ENCODE results near the gene HECTD4. TPM values are rescaled to one million over a fixed set of nuclear protein-coding genes. Genes with fewer than 3 reads are reported as not detected.
A peak's percentile ranks its signal among the peaks of the same experiment; 100 is the strongest.

HECTD4 gene
- total RNA-seq, 1 donor from 2014 or later: 34.8 TPM

DNA sequence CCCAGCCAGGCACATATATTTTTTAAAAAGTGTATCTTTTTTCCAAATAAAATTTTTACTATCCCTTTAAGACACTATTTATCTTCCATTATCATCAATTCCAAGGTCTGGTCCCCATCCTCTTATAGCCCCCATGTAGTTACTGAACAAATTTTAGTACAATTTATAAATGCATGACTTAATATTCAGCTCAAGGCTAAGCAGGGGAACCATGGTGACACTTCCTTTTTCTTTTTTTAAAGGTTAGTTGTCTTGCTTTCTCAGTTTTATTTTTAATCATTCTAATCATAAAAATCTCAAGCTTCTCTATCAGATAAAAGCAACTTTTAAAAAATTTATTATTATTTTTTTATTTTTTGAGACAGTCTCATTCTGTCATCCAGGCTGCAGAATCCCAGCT is 164.6 kb downstream of the HECTD4 start:
- DNase-seq (ENCODE audit: low spot score) (no peak), ATAC-seq (no peak)

DNA sequence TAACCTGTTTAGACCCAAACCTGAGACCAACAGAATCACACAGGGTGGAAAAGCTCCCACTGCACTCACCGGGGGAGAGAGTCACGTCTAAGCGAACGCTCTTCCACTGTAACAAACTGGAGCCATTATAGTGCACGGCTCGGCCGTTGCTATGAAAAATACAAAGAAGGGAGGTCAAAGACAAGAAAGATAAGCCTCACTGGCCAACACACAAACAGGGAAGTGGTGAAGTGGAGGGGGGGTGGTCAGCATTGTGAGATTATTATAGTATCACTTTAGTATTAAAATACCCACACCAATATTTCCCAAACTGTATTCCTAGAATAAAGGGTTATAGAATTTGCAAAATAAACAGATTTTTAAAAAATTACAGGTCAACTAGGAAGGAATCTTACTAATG is 166.0 kb downstream of the HECTD4 start:
- no peak for DNase-seq (ENCODE audit: low spot score)
- ATAC-seq: no peak

DNA sequence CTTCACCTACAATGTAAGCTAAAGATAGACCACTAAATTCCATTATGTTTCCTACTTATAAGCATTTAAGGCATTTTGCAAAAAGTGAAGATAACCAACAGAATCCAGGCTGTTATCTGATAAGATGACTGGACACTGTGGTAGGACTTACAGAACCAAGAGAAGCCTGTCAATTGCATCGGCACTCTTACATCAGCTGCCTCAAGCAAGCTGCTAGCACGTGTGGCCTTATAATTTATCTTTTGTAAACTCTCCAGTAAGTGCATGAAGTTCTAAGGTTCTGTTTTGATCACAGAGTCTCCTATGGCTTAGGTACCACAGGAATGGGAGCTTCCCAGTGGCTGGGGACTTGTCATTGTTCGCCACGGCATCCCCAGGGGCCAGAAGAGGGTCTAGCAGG is 168.2 kb downstream of the HECTD4 start:
- no peak for DNase-seq (ENCODE audit: low spot score)
- no peak for ATAC-seq

DNA sequence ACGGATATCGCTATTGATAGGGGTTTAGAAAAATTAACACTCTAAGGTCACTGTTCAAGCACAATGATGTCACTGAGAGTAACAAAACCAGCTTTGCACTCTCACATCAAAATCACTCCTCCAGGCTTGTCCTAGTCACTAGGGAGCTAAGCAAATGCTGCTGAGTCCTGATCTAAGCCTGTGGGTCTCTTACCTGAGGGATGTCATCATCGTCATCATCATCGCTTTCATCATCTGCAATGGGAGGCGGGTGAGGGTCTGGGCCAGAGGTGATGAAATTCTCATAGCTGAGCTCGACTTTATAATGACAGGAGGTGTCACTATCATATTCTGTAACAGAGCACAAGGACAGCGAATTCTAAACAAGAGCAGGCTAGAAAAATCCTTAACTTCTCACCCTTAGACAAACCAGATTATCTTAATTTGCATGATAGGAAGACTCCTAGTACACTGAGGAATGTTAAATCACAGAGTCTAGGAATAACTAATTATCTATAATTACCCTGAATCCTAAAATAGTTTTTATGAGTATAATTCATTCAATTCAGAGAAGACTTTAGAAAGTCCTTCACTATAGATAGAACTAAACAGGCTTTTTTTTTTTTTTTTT is 173.8 kb downstream of the HECTD4 start:
- peak; percentile 6 for ATAC-seq

DNA sequence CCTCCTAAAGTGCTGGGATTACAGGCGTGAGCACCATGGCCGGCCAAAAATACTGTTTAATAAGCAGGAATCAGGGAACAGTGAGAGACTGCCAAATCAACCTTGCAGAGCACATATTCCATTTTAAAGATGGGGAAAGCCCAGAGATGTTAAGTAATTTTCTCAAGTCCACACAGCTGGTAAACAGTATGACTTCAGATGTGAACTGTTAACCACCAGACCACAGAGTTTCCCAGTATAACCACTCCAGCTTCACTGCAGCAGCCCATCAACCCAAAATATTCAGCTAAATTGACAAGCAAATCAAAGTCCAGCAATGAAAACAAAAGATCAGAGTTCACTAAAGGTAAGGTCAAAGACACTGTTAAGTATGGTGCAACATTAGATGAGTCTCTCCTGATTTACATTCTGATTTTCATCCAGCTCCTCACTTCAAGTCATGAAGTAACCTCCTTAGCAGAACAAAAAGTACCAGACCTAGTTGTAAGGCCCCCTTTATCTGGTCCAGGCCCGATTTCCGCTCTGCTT is 174.8 kb downstream of the HECTD4 start:
- no peak for DNase-seq (ENCODE audit: low spot score)
- peak; percentile 90 for ATAC-seq

More for the DNA sequence above, 173.8 kb downstream of the HECTD4 start:
- no peak for DNase-seq (ENCODE audit: low spot score)

DNA sequence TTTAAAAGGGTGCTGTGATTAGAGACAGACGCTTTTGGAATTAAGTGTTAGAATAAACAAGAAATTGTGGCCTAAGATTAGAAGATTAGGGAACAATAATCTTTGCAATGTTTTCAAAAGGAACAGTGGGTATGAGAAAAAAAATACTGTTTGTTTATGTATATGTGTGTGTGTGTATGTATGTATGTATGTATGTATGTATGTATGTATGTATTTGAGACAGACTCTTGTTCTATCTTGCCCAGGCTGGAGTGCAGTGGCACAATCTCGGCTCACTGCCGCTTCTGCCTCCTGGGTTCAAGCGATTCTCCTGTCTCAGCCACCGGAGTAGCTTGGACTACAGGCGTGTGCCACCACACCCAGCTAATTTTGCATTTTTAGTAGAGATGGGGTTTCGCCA is 175.3 kb downstream of the HECTD4 start:
- DNase-seq (ENCODE audit: low spot score) (no peak), ATAC-seq (no peak)

DNA sequence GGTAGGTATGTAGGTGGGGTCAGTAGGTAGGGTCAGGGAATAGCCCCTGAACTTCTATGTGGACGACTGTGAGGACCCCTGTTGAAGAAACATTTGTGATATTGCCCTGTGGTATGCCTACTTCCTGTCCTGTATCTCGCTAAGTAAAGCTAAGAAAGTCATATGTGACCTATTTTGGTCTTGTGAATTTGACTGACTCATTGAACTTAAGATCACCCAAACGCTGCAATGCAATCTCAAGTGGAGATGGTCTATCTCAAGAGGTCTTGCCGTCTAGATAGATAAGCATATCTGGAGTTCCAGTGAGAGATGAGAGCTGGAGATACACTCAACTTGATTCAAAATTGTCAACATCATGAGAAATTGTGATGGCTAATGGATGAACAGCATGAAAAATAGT is 183.1 kb downstream of the HECTD4 start:
- no peak for DNase-seq (ENCODE audit: low spot score)
- no peak for ATAC-seq

DNA sequence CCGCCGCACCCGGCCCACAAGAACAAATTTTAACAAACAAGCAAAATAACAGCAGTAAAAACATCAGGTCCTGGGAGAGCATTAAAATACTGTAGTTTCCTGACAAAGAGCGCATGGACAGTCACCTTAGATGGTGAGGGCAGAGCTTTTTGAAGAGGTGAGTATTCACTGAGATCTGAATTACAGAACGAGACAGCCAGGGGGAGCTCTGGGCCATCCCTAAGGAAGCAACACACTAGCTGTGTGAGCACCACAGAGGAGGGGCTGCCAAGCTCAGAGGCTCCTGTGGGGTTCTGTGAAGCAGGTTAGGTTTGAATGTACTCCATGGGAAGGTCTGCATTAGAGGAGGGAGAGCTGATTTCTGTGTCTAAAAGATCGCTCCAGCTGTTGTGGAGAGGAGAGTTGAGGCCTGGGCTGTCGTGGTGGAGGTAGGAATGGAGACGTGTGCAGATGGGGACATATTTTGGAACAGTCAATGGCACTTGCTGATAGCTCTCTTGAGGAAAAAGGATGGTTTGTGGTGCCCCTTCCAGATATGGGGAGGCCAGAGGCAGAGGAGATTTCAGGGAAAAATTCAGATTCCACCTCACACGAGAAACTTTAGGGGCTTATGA is 184.0 kb downstream of the HECTD4 start:
- peak; percentile 98 for ATAC-seq
- DNase-seq (ENCODE audit: low spot score): peak; percentile 61

DNA sequence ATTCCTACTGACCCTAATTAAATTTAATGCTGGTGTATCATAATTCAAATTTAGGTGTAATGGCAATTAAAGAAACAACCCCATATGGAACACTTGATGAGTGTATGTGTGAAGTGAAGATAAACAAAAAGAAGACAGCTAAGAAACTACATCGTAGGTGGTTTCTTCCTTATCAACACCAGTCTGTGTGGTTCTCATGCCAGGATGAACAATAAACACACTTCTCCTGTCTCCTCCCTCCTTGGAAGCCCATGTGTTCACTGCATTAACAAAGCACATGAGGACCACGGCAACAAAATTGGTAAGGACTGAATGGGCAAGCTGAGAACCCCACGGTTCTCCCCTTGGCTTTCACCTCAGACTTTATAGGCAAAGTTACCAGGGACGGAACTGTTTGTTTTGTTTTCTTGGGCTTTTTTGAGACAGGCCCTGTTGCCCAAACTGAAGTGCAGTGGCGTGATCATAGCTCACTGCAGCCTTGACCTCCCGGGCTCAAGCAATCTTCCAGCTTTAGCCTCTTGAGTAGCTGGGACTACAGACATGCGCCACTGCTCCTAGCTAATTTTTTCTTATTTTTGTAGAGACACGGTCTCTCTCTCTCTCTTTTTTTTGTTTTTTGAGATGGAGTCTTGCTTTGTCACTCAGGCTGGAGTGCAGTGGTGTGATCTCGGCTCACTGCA is 185.9 kb downstream of the HECTD4 start:
- DNase-seq (ENCODE audit: low spot score) (no peak), ATAC-seq (no peak)

DNA sequence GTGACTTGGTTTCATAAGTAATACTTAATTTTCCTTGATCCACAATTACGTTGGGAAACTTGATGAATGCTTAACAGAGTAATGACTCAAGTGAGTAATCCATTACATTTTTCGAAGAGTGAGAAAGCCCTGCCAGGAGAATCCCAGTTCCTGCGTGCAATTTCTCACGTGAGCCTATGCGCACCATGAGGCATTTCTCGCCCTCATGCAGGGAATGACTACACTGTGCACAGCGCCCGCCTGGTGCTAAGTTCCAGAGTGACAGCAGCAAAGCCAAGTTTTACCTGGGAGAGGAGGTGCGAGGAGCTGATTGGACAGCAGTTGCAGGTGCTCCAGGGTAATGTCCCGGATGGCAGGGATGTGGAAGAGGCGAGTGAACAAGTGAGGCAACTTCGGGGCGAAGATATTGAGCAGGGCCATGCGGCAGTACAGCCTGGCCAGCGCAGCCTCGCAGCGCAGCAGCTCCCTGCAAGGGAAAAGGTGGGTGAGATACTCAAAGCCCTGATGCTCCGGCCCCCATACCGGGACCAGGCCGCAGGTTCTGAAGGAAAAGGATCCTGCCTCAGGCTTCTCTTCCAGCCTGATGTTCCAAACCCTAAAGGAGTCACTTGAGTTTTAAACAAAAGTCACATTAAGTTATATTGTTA is 187.5 kb downstream of the HECTD4 start:
- DNase-seq (ENCODE audit: low spot score) (no peak), ATAC-seq (no peak)

DNA sequence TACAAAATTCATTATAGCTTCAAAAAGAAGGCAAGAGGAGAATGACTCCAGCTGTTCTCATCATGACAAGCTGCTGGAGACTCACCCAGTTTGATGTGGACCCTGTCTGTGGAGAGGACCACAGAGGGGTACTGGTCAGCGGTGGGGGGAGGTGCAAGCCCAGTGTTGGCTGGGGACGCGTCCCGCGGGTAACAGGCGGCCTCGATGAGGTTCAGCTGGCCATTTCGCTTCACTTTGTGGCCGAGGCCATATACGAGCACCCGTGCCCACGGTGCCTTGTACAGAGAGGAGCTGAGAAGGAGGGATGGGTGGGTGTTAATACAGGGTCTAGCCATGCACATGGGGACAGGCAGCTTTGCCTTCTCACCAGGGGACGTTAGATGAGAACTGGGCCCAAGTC is 189.8 kb downstream of the HECTD4 start:
- no peak for ATAC-seq

DNA sequence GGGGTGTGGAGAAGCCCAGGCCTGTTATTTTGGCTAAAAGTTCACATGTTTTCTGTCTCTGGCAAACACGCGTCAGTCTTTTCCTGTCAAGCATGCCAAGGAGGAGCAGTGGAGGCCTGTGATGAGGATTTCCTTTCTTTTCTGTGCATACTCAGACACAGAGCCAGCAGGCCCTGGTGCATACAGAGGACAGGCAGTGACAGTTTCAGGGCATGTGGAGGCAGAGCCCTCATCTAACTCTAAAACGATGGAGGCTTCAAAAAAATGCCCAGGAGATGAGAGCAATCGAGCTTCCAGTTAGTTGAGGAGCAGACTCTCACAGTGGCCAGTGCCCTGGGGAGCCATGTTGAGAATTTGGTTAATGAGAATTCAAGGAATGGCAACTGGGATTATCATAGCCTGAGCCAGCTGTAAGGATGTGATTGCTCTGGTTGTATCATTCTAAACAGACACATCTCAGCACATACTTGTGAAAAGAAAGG is 190.3 kb downstream of the HECTD4 start:
- ATAC-seq: peak; percentile 30
- DNase-seq (ENCODE audit: low spot score): no peak

More for the DNA sequence above, 189.8 kb downstream of the HECTD4 start:
- DNase-seq (ENCODE audit: low spot score): no peak

DNA sequence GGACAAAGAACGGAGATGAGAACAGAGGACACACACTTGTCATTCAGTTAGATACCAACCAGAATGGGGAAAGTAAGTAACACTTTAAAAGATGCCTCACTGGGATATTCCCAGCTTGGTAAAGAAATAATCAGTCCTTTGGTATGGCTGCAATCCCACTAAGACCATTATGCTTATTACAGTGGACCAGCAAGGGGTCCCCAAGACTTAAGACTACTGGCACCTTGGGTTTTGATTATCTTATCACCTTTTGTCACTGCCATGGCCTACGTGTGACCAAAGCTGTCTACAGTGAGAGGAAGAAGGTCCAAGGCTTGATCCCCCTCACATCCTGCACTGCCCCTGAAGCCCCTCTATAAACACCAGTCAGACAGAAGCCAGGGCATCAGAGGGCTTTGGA is 191.0 kb downstream of the HECTD4 start:
- DNase-seq (ENCODE audit: low spot score): no peak
- no peak for ATAC-seq

DNA sequence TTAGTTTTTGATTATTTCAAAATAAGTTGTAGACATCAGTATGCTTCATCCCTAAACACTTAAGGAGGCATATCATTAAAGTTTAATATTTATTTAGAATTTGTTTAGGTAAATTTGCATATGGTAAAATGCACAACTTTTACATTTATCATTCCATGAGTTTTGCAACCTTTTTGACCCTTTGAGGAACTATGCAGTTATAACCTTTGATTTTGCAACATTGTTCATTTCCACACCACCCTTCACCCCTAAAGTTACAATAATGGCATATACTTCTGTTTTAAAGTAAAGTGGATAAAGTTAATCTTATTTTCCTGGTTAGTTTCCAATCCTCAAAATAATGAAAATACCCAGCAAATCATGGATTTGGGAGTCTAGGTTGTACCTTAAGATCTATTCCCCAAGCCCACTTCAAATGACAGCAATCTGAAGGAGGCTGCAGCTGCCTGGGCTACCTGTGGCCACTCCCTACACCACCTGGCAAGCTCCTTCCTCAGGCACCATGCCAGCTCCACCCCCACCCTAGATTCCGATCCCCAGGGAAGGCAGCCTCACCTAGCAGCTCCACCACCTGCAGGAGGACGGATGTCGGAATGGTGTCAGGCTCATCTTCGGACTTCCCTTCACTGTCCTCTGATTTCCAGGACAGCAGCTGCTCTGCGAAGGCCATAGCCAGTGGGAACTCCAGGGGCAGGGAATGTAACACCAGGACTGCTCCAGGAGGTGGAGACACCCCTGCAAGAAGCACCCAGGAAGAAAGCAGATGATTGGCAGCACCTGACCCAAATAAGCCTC is 191.8 kb downstream of the HECTD4 start:
- ATAC-seq: no peak
- DNase-seq (ENCODE audit: low spot score): no peak

DNA sequence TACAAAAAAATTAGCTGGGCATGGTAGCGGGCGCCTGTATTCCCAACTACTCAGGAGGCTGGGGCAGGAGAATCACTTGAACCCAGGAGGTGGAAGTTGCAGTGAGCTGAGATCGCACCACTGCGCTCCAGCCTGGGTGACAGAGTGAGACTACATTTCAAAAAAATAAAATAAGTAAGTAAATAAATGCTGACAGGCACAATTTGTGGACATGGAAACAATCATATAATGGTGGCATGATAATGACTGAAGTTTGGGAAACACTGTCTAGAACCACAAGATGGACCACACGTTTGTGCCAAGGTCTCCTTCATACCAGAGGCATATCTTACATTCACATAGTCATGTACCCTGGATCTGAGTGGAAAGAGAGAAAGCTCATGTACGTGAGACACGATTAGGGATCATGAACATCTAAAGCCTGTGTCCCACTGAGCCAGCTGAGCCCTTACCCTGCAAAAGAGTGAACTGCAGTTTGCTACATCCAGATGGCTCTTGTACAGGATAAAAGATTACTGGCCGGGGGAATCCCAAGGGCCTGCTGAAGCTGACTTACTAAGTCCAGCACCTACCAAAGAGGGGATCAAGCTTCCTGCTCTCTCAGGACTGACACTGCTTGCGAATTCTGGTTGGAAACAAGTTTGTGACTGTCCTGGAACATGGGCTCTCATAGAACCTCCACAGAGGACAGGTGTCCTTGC is 194.0 kb downstream of the HECTD4 start:
- ATAC-seq: no peak

DNA sequence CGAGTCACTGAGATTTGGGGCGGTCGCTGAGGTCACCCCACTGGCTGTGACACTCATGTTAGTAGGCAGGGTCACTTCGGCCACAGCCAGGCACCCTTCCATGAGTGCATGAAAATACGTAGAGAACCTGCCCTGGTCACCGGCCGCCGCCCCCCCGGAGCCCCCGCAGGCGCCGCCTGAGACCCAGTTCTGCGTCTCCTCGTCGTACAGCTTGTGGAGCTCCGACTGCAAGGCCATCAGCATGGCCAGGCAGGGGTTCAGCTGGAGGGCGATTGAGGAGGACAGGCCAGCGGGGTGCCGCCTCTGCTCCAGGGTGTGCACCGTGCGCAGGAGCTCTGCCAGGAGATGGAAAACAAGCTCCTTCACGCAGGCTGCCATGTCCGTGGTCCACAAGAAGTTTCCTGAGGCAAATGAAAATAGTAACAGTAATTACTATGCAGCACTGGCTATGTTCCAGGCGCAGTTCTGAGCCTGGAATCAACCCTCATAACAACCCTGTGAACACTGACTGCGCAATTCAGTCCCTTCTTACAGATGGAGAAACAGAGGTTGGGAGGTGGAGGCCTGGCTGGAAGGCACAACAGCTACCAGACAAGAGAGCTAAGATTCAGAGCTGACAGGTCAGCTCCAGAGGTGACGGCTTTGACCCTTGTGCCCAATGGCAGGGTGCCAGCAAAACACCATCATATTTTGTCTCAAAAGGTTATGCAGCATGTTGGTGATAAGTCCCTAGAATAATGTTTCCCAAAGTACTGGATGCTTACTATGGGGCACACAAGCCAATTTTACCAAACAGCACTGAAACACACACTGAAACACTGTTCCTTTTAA is 196.9 kb downstream of the HECTD4 start:
- ATAC-seq (peak; percentile 70), DNase-seq (ENCODE audit: low spot score) (no peak)

More for the DNA sequence above, 194.0 kb downstream of the HECTD4 start:
- no peak for DNase-seq (ENCODE audit: low spot score)

DNA sequence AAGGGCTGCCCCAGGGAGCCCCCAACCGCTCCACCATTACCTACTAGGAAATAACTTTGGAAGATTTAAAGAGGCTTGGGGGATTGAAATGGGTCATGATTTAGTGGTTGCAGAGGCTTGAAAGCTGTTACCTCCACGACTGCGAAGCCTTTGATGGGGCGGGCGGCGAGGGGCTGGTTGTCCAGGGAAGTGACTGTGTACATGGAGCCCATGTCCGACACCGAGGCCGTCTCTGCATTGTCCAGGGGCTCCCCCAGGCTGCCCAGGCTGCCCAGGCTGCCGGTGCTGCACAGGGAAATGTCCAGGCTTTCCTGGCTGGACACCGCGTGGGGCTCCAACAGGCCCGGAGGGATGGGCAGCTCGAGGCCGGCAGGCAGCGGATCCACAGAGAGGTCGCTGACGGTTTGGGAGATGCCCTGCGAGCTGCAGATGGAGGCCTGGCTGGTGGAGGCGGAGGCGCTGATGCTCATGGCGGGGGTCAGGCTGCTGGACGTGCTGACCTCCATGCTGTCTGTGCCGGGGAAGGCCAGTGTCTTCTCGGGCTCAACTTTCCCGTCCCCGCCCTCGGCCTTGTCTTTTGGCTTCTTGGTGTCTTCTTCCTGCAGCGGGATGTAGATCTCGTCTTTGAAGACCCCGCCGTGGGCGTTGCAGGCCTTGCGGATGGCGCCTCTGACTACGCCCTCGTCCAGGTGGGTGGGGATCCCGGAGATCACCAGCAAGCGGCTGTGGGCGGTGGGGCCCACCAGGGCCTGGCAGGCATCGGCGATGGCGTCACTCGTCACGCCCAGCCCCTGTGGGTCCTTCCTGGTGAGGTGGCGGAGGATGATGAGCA is 198.0 kb downstream of the HECTD4 start:
- ATAC-seq (no peak), DNase-seq (ENCODE audit: low spot score) (no peak)
